HG02571 (cell line): ENCODE results near the gene B4GALT5.

Experiments
- ATAC-seq: cut with Tn5 transposase; IDR thresholded peaks from one replicate; pipeline ENCODE4 v1.9.1; 2021; ENCODE audit warnings: mild to moderate bottlenecking, moderate library complexity; ENCODE audit not compliant: unreplicated experiment

B4GALT5 gene

DNA sequence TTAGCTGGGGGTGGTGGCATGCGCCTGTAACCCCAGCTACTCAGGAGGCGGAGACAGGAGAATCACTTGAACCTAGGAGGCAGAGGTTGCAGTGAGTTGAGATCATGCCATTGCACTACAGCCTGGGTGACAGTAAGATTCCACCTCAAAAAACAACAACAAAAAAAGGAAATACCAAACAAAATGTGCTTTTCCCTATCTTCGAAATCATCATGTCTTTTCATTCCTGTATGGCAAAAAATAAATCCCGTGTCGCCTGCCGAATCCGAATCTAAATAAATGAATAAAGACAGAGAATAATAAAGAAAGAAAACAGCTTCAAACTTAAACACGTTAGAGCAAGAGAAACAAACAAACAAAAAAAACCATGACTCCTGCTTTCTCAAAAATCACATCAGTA, 11.8 kb downstream of the B4GALT5 start:
- no peak for ATAC-seq

GRCh38 chr20:49701241-49701790, 12.4 kb downstream of the B4GALT5 start:
- ATAC-seq: no peak

DNA sequence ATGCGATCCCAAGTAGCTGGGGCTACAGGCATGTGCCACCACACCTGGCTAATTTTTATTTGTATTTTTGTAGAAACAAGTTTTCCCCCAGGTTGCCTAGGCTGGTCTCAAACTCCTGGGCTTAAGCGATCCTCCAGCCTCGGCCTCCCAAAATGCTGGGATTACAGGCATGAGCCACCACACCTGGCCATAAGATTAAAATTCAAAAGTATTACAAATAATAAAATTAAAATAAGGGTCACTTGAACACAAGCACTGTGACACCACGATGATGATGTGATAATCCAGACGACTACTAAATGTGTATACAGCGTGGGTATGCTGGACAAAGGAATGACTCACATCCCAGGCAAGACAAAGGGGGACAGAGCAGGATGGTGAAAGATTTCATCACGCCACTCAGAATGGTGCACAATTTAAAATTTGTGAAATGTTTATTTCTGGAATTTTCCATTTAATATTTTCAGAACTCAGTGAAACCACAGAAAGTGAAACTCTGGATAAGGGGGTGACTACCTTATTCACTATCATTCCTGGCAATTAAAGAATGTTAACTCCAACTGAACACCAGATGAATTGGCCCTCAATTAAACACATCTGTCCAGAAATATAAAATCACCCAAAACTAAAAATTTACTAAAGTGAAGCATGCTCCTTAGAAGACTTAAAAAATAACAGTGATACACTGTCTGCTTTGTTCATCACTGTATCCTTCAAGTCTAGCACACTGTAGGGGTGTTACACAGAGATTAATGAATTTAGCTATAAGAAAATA, 13.1 kb downstream of the B4GALT5 start:
- ATAC-seq: no peak

DNA sequence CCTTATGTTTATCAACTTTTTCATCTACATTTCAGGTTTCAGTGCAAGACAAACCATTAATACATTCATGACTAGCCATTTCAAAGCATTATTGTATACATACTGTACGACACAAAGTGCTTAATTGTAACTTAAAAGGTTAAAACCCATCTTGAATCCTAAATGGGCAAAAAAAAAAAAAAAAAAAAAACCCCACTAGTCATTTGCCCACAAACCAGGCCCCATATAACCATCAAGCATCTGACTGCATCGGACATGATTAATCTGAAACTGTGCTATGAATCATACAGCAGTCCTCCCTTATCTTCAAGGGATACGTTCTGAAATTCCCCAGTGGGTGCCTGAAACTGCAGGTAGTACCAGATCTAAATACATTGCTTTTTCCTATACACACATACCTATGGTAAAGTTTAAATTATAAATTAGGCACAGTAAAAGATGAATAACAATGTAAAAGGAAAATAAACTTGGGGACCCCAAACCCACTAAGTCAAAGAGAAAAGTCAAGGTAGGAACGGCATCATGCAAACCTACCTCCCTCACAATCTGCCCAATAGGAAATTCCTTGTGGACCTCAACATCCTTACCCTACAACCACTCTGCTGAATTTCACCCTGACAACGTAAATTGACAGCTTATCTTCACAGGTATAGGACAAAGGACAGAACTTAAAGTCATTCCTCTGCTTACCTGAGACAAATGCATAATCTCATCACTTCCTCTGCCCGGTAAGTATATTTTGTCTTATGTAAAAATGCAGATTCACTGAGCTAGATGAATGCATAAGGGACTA, 14.3 kb downstream of the B4GALT5 start:
- no peak for ATAC-seq

DNA sequence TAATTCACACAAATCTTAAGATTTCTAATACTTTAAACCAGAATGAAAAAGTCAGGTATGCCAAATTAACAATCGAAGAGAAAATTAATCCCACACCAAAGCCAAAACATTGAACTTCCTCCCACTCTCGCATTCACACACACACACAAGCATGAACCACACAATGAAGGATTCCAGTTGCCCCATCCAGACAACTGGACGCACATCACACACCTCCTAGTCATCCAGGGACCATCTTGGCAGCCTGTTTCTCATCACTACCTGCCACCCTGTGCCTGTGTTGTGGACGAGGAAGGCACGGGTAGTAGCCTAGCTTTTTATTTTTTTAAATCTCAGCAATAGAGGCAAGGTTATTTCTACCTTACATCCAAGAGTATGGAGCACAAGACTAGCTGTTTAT, 15.2 kb downstream of the B4GALT5 start:
- no peak for ATAC-seq

DNA sequence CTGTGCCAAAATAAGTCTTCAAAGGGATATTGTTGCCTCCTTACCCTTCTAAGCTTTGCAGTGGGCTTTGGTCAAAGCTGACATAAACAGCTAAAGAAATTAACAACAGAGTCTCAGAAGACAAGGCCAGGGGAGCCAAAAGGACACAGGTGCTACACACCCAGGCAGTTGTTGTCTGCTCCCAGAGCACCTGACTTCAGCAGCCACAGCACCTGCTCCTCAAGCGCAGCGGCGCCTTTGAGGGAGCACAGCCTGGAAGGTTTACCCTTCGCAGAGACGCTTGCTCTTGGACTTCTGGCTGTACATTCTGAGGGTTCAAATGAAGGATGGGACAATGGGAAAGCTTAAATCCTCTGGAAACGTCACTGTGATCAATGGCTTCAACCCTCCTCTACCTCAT, 16.6 kb downstream of the B4GALT5 start:
- ATAC-seq: no peak

DNA sequence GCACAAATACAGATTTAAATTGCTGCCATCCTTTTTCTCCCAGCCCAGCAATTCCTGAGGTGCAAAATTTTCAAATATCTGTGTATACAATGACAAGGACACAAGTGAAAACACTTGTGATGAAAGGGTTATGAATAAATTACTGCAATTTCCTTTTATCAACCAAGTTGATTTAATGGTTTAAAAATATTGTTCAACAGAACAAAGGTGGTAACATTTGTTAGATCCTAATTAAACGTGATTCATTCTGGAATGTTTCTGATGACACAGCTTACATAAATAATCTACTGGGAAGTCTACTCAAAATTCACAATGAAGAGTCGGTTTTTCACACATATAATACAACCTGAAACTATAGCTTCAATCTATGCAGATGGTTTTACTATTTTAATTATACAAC, 17.1 kb downstream of the B4GALT5 start:
- ATAC-seq: no peak

DNA sequence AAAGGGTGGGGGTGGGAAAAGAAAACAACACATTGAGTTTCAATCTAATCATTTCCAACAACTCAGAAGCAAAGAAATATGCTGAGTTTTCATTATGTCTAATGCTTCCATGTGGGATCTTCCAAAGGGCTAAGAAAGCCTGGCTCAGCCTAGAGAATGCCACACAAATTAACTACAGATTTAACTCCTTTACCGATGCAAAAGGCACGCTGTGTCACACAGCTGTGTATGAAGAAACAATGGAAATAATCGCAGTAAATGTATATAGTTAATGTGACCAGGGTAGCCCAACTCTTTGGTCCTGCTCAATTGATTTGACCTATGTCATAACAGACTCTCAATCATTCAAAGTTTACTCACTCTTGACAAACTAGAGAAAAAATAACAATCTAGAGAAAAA, 17.8 kb downstream of the B4GALT5 start:
- no peak for ATAC-seq

DNA sequence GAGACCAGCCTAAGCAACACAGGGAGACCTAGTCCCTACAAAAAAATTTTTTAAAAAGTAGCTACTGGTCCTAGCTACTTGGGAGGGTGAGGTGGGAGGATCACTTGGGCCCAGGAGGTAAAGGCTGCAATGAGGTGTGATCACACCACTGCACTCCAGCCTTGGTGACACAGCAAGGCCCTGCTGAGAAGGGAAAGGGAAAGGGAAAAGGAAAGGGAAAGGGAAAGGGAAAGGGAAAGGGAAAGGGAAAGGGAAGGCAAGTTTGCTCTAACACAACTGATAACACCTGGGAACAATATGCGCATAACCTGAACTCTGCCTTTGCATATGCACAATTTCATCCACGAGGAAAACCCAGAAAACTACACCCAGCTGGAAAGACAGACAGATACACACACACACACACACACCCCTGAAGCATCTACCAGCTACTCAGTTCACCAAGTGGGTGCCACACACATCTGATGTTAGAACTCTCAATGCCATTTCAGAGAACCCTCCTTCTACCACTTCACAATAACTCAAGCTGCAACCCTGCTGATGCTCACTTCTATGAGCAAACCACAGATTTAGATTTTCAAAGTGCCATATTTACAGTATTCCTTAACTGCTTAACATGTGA, 19.1 kb downstream of the B4GALT5 start:
- ATAC-seq: no peak

DNA sequence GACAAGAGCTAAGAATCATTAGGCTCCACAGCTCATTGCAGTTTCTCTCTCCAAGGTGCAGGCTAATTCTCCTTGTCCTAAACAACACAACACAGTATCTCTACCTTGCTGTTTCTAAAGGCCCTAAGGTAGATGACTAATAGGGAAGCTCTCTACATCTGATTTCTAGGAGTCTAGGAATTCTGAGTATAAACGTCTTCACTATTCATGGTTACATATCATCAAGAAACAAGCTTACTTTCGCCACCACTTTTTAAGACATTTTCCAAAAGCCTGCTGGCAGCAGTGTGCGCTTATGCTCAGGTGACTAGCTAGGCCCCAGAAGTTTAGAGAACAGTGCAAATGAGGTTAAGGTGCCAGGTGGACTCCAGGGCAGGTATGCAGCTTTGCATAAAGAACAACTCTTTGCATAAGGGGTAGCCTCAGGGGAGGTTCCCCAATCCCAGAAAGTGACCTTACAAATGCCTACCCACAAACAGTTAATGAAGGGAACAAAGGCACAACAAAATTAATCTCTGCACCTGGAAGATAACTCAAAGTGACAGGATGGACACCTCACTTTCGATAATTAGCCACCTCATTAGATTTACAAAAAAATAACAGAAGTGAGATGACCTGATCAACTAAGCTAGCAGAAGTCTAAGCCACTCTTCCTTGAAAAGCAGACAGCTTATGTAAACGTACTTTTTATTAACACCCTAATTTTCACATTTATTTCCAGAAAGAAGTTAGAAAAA, 20.1 kb downstream of the B4GALT5 start:
- ATAC-seq: no peak

GRCh38 chr20:49692941-49693340, 20.7 kb downstream of the B4GALT5 start:
- no peak for ATAC-seq

GRCh38 chr20:49691818-49692568, 21.7 kb downstream of the B4GALT5 start:
- ATAC-seq: no peak

- no peak for ATAC-seq
Observed at GRCh38 chr20:49690899-49691620, 22.6 kb downstream of the B4GALT5 start.

DNA sequence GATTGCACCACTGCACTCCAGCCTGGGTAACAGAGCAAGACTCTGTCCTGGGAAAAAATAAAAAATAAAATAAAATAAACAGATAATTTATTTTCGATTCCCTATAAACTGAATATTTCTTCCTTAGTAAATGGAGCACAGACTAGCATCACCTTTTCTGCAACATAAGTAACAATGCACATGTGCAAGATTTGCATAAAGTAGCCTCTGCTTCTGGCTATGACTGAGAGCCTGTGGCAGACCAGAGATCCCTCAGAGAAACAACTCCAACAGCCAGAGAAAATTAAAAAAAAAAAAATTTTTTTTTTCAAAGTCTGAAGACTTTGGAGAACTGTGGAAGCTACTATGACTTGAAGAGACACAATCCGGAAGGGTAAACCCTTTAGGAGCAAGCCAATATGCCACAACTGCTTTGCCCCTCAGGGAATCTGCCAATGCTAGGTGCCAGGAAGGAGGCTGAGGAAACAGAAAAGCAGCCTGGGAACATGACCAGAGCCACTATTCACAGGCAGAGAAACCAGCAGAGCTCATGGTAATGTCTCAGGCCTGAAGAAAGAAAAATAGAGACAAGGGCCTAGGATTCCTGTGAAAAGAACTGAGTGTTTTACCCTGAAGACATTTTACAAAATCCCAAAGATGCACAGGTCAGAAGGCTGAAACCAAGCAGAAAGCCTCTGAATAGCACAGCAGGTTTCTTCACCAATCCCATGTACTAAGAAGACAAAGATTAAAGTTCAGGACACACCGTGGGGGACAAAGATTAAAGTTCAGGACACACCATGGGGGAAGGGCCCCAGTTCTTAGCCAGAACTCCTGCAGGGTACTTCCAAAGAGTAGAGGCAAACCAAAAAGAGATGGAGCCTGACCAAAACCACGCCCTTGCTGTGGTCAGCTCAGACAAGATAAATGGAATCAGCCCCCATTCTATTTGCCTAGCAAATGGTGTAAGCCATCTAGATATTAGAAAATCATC, 25.8 kb downstream of the B4GALT5 start:
- ATAC-seq: no peak

DNA sequence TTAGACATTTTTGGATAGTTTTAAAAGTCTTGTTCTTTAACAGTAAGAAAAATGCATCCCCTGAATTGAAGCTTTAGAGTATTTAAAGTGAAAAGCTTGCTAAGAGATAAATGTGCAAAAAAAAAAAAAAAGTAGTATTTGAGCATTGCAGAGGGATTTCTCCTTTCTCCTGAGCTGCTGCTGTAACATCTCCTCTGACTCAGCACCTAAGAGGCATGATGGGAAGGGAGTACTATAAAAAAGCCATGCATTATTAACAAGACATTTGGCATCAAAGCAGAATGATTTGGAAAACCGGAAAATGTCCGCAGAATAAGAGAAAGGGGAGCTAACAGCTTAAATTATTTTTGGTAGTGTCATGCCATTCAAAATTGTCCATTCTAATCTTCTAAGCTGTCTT, 27.9 kb downstream of the B4GALT5 start:
- no peak for ATAC-seq

- no peak for ATAC-seq
Observed at GRCh38 chr20:49685161-49685601, 28.5 kb downstream of the B4GALT5 start.

GRCh38 chr20:49684335-49684997, 29.2 kb downstream of the B4GALT5 start:
- ATAC-seq: no peak

- no peak for ATAC-seq
Observed at GRCh38 chr20:49682798-49683197, 30.9 kb downstream of the B4GALT5 start.
